SIG-M5 (cell line): Measurements from ENCODE around the gene HNRNPH3.

Experiments
- DNase-seq: peaks from one replicate; lab custom pipeline; 2025; lab: John Stamatoyannopoulos, UW

Gene HNRNPH3

GRCh38 chr10:68332259-68333057 is 594 bp downstream of the HNRNPH3 start, which contains the start of gene PBLD:
Gene PBLD, minus strand, starts transcription at chr10:68332928. Its CDS starts 26,084 bp downstream, at chr10:68306844.
- DNase-seq = no peak

DNA sequence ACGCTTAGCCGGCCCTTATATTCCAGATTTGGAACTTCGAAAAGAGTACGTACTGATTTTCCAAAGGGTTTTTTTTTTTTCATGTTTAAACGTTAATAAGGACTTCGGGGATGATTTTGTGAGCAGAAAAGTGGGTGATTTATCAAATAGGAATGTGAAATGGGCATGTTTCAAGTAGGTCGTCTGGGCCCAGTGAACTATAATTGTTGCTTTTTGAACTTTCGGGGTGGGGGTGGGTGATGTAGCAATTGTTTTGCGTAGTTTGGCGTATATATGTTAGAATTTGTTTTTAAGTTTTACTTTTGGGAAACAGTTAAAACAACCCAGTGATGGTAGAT is 1.2 kb downstream of the HNRNPH3 start:
- no peak for DNase-seq

DNA sequence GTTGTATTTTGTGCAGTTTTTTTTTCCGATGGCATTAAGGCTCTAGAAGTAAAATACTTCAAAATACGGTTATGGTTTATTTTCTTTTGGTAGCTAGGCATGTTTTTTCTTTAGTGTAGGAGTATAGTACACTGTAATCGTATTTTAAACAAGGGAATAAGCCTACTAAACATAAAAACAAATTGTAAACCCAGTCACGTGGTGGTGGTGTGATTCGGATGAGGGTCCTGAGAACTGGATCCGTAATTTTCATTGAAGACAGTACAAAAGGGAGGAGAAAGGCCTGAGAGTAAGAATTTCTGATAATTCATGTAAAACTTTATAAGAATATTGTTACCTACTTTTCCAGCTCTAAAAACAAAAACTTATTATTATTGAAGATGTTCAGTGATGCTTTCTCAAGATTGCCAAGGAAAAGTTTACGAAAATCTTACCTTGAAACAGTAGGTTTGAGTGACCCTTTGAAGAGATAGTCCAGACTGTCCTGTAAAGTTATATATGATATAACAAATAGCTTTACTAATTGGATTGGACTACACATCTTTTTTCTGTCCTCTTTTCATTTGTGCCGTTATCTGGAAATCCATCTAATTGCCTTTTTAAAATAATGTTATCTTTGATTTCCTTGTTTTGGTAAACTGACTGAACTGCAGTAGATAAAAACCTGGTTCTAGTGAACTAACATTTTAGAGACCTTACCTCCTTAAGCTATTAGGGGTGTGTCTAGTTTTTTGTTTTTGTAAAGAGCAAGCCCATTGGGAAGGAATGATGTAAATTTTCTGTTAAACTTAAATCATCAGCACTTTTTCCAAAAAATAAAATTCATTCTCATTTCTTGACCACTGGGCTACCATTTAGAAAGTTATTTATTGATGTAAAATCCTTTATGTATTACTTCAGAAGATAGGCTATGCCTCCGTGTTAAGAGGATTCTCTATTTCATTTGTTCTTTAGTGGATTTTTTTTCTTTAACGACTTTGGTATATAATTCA is 1.9 kb downstream of the HNRNPH3 start:
- no peak for DNase-seq

GRCh38 chr10:68334672-68335467 is 3.0 kb downstream of the HNRNPH3 start:
- no peak for DNase-seq

DNA sequence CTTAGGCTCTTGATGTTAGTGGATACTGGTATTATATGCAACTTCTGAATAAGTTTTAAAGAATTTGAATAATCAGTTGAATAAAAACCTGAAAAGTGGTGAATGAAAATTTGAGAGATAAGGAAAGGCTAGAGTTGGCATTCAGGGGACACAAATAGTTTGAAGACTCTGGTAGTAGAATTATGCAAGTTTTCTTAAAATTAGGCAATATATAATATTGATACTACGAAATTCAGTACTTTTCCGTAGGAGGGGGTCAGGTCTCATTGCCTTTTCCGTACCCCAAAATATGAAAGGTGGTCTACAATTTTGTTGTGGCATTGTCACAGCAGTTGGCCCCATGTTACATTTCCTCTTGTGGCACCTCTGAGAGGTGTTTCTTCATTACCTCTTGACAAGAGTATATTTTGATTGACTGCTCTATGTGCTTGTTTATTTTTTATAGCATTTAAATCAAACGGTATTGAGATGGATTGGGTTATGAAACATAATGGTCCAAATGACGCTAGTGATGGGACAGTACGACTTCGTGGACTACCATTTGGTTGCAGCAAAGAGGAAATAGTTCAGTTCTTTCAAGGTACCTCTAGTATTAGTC is 5.0 kb downstream of the HNRNPH3 start:
- no peak for DNase-seq

DNA sequence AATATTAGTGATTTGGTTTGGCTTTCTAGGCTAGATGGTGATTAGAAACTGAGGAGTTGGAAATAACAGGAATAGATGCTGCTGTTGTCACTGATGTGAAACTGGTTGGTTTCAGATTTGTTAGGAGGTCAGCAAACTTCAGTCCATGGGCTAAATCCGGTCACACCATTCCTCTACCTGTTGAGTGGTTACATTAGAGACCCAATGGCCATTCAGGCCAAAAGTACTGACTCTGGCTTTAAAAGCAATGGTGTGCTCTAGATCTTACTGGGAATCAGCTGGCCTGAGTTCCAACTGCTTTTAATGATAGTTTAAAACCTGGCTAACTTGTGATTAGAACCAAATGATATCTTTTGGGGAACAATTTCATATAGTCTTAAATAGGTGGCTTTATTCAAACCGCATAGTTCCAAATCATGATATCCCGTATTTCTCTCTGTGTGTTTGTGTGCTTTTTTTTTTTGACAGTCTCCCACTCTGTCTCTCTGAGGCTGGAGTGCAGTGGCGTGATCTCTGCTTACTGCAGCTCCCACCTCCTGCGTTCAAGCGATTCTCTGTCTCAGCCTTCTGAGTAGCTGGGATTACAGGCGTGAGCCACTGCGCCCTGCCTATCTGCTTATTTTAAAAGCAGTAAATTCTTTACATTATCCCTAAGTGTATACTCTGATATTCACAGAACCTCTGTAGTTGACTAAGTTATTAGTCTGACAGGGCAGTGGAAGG is 8.7 kb downstream of the HNRNPH3 start:
- DNase-seq = no peak

DNA sequence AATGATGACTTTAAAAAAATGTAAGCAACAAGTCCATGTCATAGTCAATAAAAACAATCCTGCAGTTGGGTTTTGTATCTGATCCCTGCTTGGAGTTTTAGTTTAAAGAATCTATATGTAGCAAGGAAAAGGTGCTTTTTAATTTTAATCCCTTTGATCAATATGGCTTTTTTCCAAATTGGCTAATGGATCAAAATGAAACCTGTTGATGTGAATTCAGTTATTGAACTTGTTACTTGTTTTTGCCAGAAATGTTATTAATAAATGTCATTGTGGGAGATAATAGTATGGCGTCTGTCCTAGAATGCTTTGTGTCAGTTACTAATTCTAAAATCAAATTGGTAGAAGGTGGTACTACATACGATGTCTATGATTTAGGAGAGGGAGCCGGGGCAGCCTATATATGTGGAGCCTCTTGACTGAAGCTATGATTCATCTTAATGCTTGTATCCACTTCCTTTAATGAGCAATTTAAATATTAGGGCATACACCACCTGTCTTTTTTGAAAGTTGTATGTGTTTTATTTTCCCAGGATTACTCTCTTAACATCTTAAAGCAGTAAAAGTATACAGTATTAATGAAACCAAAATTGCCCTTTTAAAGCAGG is 11.1 kb downstream of the HNRNPH3 start:
- no peak for DNase-seq

GRCh38 chr10:68345621-68346020 is 13.8 kb downstream of the HNRNPH3 start:
- DNase-seq = no peak

GRCh38 chr10:68346774-68347173 is 14.9 kb downstream of the HNRNPH3 start:
- no peak for DNase-seq

DNA sequence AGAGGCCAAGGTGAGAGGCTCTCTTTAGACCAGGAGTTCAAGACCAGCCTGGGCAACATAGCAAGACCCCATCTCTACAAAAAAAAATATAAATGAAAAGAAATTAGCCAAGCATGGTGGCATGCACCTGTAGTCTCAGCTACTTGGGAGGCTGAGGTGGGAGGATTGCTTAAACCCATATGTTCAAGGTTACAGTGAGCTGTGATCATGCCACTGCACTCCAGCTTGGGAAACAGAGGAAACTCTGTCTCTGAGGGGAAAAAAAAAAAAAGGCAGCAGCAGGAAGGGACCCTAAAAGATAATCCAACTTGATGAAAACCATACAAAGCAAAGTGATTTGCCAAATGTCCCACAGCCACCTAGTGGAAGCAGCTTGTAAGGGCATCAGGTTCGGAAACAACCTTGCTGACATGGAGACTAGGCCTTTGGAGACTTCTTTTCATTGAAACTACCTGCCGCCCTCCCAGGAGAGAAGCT is 16.4 kb downstream of the HNRNPH3 start:
- DNase-seq = no peak

DNA sequence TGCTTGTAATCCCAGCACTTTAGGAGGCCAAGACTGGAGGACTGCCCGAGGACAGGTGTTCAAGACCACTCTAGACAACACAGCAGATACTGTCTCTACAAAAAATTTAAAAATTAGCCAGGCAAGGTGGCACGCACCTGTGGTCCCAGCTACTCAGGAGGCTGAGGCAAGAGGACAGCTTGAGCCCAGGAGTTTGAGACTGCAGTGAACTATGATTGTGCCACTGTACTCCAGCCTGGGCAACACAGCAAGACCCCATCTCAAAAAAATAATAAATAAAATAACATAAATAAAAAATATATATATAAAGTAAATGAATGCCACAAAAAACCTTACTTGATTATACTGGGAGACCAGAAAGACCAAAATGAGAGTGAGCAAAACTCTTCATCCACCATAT is 21.7 kb downstream of the HNRNPH3 start:
- no peak for DNase-seq

DNA sequence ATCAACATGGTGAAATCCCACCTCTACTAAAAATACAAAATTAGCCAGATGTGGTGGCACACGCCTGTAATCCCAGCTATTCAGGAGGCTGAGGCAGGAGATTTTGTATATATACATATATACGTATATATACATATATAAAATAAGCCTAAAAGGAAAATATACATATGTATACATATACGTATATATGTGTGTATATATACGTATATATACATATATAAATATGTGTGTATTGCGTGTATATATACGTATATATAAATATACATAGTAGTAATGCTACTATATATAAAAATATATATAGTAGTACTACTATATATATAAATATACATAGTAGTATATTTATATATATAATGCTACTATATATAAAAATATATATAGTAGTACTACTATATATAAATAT is 27.3 kb downstream of the HNRNPH3 start:
- DNase-seq = no peak

DNA sequence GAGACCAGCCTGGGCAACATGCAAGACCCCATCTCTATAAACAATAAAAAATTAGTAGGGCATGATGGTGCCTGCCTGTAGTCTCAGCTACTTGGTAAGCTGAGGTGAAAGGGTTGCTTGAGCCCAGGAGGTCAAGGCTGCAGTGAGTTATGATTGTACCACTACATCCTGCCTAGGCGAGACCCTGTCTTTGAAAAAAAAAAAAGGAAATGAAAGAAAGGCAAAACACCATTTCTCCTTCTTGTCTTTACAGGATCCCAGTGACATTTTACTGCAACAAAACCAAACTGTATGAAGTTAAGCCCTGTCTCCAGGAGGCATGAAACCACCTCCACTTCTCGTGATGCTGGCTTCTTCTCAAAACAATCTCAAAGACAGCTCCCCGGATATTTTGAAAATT is 30.7 kb downstream of the HNRNPH3 start:
- DNase-seq = no peak

- no peak for DNase-seq
These were observed 32.4 kb downstream of the HNRNPH3 start for GRCh38 chr10:68364101-68364886.

GRCh38 chr10:68365611-68366010 is 33.7 kb downstream of the HNRNPH3 start:
- DNase-seq = no peak

DNA sequence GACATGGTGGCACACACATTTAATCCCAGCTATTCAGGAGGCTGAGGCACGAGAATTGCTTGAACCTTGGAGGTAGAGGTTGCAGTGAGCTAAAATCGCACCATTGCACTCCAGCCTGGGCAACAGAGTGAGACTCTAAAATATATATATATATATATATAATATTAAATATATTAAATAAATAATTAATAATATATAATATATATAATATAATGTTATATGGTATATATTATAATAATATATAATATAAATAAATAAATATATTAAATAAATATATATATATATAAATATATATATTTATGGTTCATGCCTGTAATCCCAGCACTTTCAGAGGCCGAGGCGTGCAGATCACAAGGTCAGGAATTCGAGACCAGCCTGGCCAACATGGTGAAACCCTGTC is 34.7 kb downstream of the HNRNPH3 start:
- no peak for DNase-seq

- DNase-seq = no peak
These were observed 35.3 kb downstream of the HNRNPH3 start for GRCh38 chr10:68367121-68367520.

DNA sequence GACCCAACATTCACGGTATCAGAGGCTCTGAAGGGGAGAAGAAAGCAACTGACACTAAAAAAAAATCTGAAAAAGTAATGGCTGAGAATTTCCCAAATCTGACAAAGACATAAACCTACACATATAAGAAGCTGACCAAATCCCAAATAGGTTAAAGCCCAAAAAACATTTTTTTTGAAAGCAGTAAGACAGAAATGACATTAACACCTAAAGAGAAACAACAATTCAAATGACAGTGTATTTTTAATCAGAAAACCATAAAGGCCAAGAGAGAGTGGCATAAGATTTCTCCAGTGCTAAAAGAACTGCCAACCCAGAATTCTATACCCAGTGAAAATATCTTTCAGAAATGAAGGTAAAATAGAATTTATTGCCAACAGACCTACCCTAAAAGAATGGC is 39.7 kb downstream of the HNRNPH3 start:
- DNase-seq = no peak

GRCh38 chr10:68385740-68386139 is 53.9 kb downstream of the HNRNPH3 start:
- DNase-seq = no peak
